Measurements from ENCODE around the gene ELN. TPM values are rescaled to one million over a fixed set of nuclear protein-coding genes. Genes with fewer than 3 reads are reported as not detected.
"Not testable (repeated sequence)": the region's sequence is repeated elsewhere in the genome, so short reads cannot be mapped to it uniquely, and the experiment has no call there.

Gene ELN
- total RNA-seq, 1 experiment from 2014 or later, result 0.26 TPM

GRCh38 chr7:74010407-74010806 lies 17.6 kb upstream of the ELN start:
- POLR2A ChIA-PET, result no interaction called here
- no peaks in the 10 kb centered on the region for H3K27me3 ChIP-seq (ENCODE audit: control insufficient read depth, insufficient read depth, low read length)
- BruUV-seq (replicated peaks), result no TSS peak
- H3K27ac ChIP-seq (ENCODE audit: low read length), result no peak overlapping the region
- intact Hi-C loops (cut with micrococcal nuclease; ENCODE audit: unreplicated experiment) (no loop called here), in situ Hi-C loops (cut with HindIII; ENCODE audit: low pct_unique_long_range_greater_than_20kb, low sequenced_read_pairs) (no loop called here)
- DNase-seq (ENCODE audit: low read depth, low spot score) (no peak), ATAC-seq (no peak; the same call in 1 of the 2 replicates)
- no peaks in the 10 kb centered on the region for H3K4me1 ChIP-seq (ENCODE audit: control insufficient read depth, insufficient read depth, low read length)
- CTCF ChIA-PET, result no interaction called here
- no peak for TF ChIP-seq POLR2AphosphoS5 (IDR thresholded peaks at IDR 0.05; ENCODE audit: low read depth, low read length)
- no peak for TF ChIP-seq REST (IDR thresholded peaks at IDR 0.05; ENCODE audit: insufficient read depth in 1 of 2, low read depth in 2 of 2, low read length in 1 of 2)
- TF ChIP-seq TCF7L2 (IDR thresholded peaks at IDR 0.05; ENCODE audit: low read depth, low read length), result no peak
- no peak for TF ChIP-seq SIN3A (IDR thresholded peaks at IDR 0.05; ENCODE audit: borderline replicate concordance, insufficient read depth, low read depth, low read length)
- TF ChIP-seq, protein P1, sequence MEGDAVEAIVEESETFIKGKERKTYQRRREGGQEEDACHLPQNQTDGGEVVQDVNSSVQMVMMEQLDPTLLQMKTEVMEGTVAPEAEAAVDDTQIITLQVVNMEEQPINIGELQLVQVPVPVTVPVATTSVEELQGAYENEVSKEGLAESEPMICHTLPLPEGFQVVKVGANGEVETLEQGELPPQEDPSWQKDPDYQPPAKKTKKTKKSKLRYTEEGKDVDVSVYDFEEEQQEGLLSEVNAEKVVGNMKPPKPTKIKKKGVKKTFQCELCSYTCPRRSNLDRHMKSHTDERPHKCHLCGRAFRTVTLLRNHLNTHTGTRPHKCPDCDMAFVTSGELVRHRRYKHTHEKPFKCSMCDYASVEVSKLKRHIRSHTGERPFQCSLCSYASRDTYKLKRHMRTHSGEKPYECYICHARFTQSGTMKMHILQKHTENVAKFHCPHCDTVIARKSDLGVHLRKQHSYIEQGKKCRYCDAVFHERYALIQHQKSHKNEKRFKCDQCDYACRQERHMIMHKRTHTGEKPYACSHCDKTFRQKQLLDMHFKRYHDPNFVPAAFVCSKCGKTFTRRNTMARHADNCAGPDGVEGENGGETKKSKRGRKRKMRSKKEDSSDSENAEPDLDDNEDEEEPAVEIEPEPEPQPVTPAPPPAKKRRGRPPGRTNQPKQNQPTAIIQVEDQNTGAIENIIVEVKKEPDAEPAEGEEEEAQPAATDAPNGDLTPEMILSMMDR (IDR thresholded peaks at IDR 0.05), result no peak
- H3K9me3 ChIP-seq (ENCODE audit: control insufficient read depth, insufficient read depth, low read depth, low read length), result no peaks in the 10 kb centered on the region
- H3K4me3 ChIP-seq (ENCODE audit: low read depth in 2 of 2, low read length in 2 of 2), result no peak overlapping the region
- no peaks in the 10 kb centered on the region for H3K36me3 ChIP-seq (ENCODE audit: control insufficient read depth, insufficient read depth, low read length)

DNA sequence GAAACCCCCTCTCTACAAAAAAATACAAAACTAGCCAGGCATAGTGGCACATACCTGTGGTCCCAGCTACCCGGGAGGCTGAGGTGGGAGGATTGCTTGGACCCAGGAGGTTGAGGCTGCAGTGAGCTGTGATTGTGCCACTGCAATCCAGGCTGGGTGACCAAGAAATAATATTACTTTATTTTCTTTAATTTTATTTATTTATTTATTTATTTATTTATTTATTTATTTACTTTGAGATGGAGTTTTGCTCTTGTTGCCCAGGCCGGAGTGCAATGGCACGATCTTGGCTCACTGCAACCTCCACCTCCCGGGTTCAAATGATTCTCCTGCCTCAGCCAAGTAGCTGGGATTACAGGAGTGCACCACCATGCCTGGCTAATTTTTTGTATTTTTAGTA lies 16.6 kb upstream of the ELN start:
- H3K36me3 ChIP-seq (ENCODE audit: control insufficient read depth, insufficient read depth, low read length); CTCF ChIA-PET; intact Hi-C loops (cut with micrococcal nuclease; ENCODE audit: unreplicated experiment); DNase-seq (ENCODE audit: low read depth, low spot score); in situ Hi-C loops (cut with HindIII; ENCODE audit: low pct_unique_long_range_greater_than_20kb, low sequenced_read_pairs); H3K4me3 ChIP-seq (ENCODE audit: low read depth in 2 of 2, low read length in 2 of 2); H3K27me3 ChIP-seq (ENCODE audit: control insufficient read depth, insufficient read depth, low read length); ATAC-seq; H3K4me1 ChIP-seq (ENCODE audit: control insufficient read depth, insufficient read depth, low read length); BruUV-seq (replicated peaks); POLR2A ChIA-PET; H3K27ac ChIP-seq (ENCODE audit: low read length); H3K9me3 ChIP-seq (ENCODE audit: control insufficient read depth, insufficient read depth, low read depth, low read length): not testable (repeated sequence)

DNA sequence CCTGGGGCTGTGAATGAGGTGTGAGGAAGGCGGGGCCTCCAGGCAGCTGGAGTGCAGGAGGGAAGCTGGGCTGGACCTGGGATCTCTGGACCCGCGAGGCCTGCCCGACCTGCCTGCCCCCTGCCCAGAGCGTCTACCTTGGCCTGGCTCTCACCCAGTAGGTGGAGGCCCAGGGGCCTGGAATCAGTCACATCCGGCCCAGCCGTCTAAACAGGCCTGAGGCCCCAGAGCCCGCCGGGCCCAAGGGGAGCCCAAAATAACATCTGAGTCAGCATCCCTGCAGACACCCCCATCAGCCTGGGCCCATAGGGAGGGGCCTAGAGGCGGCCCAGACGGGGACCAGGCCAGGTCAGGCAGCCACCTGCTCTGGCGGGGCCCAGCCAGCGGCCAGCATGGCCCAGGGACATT lies 15.1 kb upstream of the ELN start:
- ChIA-PET CTCF (no interaction called here), POLR2A (no interaction called here)
- no peaks in the 10 kb centered on the region for H3K9me3 ChIP-seq (ENCODE audit: control insufficient read depth, insufficient read depth, low read depth, low read length)
- no peaks in the 10 kb centered on the region for H3K4me1 ChIP-seq (ENCODE audit: control insufficient read depth, insufficient read depth, low read length)
- H3K27ac ChIP-seq (ENCODE audit: low read length), result no peak overlapping the region
- intact Hi-C loops (cut with micrococcal nuclease; ENCODE audit: unreplicated experiment), result no loop called here
- H3K4me3 ChIP-seq (ENCODE audit: low read depth in 2 of 2, low read length in 2 of 2), result no peak overlapping the region
- BruUV-seq (replicated peaks), result no TSS peak
- in situ Hi-C loops (cut with HindIII; ENCODE audit: low pct_unique_long_range_greater_than_20kb, low sequenced_read_pairs), result no loop called here
- H3K27me3 ChIP-seq (ENCODE audit: control insufficient read depth, insufficient read depth, low read length), result no peaks in the 10 kb centered on the region
- DNase-seq (ENCODE audit: low read depth, low spot score), result no peak
- TF ChIP-seq REST (IDR thresholded peaks at IDR 0.05; ENCODE audit: insufficient read depth in 1 of 2, low read depth in 2 of 2, low read length in 1 of 2), result no peak
- no peak for TF ChIP-seq SIN3A (IDR thresholded peaks at IDR 0.05; ENCODE audit: borderline replicate concordance, insufficient read depth, low read depth, low read length)
- TF ChIP-seq, protein P1 (IDR thresholded peaks at IDR 0.05), result no peak
- TF ChIP-seq POLR2AphosphoS5 (IDR thresholded peaks at IDR 0.05; ENCODE audit: low read depth, low read length), result no peak
- TF ChIP-seq TCF7L2 (IDR thresholded peaks at IDR 0.05; ENCODE audit: low read depth, low read length), result no peak
- no peak for ATAC-seq
- H3K36me3 ChIP-seq (ENCODE audit: control insufficient read depth, insufficient read depth, low read length), result no peaks in the 10 kb centered on the region
